HG02970 (cell line): Measurements from ENCODE around the gene ACAN.

Source experiments
- ATAC-seq: cut with Tn5 transposase; IDR thresholded peaks from one replicate; pipeline ENCODE4 v1.9.1; 2021; ENCODE audit warnings: mild to moderate bottlenecking, moderate library complexity, moderate number of reproducible peaks; ENCODE audit not compliant: unreplicated experiment, low FRiP score

ACAN gene

DNA sequence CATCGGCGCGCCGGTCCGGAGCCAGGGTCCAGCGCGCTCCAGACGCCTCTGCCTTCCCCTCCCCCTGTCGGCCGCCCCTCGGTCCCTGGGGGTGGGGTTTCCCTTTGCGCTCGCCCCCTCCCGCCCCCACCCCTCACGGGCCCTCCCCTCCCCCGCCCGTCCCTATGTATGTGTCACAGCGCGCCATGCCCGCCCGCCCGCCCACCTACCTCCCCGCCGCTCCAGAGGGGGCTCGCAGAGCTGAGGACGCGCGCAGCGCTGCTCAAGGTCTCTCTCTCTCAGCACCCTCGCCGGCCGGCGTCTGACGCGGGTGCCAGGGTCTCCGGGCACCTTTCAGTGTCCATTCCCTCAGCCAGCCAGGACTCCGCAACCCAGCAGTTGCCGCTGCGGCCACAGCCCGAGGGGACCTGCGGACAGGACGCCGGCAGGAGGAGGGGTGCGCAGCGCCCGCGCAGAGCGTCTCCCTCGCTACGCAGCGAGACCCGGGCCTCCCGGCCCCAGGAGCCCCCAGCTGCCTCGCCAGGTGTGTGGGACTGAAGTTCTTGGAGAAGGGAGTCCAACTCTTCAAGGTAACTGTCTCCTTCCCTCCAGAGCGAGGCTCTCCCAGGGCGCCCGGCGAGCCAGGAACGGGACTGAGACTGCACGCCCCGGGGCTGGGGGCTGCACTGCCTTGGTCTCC lies at the start of gene ACAN:
ACAN (plus strand) TSS at position 196 of the 679 bp plus-strand sequence. CDS start 32,771 bp downstream, outside the sequence.
- no peak for ATAC-seq

DNA sequence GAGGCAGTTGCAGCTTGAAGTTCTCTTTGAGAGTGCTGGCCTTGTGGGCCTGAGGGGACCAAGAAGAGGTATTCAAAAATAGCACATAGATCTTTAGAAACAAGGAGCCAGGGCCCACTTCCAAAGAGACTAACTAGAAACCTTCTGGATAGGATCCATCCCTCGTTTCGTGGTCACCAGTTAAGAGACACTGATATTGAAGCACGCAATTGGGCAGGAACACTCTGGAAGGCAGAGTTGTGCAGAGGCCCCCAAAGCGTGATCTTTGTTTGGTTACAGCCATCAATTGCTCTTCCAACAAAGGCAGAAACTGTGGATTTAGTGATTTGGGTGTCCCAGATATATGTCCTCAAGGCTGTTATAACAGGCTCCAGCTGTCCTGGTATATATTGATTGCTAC lies 46.7 kb upstream of the ACAN start:
- ATAC-seq = no peak

DNA sequence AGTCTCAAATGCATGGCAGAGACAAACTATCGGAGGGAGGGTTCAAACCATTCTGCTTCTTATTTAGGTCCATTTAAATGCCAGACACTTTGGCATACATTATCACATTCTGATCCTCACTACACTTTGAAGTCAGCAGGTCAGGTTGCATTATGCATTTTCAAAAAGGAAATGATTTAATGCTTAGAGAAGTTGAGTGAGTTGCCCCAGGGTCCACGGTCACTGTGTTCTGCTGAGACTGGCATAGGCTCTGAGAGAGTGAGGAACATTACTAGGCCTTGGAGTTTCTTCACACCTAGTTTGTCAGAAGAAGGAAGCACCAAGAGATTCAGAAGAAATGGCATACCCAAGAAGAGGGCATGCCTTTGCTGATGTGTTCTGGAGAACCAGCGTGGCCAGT lies 46.3 kb upstream of the ACAN start:
- ATAC-seq = no peak

DNA sequence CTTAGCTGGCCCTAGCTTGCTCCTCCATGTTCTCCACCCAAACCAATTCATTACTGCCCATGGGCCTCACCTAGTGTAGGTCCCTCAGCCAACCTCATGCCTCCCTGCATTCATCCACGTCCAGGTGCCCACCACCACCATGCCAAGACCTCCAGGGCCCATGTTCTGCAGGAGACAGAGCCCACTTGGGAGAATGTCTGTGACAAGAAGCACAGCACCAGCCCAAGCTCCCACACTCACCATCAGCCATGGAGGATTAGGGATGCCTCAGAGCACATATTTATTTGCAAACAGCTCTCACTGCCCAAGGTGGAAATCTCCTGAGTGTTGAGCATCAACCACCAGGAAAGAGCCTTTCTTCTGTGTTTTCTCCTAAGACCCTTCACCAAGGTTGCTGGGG lies 43.4 kb upstream of the ACAN start:
- no peak for ATAC-seq

DNA sequence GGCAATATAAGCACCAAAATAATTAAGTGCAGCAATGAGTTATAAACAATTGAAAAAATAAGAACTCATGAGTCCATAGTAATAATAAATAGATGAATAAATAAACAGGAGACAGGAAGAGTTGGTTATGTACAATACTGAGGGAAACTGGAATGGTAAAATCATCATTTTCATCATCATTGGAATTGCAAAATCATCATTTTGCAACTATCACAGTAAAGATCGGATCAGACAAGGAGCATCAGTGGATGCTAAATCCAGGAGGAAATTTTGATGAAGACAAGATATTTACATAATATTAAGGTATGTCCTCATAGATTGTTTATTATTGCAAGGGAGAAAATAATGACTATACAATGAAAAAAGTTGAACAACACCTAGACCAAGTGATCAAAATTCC lies 38.8 kb upstream of the ACAN start:
- no peak for ATAC-seq

DNA sequence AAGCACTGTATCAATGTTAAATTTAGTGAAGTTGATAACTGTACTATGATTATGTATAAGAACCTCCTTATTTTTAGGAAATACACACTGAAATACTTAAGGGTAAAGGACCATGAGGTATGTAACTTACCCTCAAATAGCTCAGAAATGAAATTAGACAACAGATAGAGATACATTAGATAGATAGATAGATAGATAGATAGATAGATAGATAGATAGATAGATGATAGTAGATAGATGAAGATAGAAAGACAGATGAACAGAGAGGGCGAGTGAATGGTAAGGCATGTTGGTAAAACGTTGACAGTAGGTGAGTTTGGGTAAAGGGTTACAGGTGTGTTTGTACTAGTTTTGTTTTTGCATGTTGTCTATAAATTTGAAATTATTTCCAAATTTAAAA lies 38.0 kb upstream of the ACAN start:
- no peak for ATAC-seq

DNA sequence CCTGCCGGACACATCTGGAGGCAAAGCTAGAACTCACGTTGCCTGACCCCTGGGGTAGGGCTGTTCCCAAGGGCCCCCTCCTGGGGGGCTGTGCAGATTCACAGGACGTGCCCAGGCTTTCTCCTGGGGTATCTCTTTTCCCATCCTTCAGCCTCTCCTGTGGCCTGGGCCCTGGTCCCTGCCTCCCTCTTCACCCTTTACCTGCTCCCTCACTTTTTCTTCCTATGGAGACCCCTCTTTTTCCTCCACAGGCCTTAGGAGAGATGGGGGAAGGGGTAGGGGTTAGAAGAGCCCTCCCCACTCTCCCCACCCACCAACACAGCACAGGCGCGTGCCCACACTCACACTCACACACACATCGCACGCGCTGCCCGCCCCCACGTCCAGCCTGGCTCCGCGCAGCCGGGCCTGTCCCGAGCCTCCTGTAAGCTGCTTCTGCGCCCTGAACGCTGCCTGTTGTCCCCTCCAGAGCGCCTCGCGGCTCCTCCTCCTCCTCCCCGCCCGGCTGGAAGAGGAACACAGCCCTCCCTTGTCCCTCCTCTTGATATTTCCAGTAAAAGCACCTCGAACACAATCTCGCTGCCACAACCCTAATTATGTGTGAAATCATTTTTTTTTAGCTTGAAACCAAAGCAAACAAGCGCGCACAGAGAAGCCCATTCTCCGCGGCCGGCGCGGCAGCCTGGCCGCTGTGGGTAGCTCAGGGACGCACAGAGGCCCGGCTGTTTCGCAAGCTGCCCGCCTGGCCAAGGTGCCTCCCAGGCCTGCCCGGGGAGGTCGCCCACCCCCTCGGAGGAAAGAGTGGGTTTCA lies 33.9 kb upstream of the ACAN start:
- no peak for ATAC-seq

DNA sequence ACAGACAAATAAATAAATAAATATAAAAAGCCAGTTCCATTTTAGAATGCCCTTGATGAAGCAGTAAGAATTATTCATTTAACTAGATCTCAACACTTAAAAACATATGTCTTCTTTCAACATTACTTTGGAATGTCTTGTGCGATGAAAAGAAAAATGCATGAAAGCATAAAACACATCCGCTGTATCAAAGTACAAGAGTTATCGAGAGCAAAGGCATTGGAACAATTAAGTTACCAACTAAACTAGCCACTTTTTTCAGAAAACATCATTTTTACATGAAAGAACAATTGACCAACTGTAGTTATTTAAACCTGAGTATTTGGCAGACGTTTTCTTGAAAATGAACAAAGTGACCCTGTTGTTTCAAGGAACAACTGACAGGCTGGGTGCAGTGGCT lies 27.5 kb upstream of the ACAN start:
- no peak for ATAC-seq

DNA sequence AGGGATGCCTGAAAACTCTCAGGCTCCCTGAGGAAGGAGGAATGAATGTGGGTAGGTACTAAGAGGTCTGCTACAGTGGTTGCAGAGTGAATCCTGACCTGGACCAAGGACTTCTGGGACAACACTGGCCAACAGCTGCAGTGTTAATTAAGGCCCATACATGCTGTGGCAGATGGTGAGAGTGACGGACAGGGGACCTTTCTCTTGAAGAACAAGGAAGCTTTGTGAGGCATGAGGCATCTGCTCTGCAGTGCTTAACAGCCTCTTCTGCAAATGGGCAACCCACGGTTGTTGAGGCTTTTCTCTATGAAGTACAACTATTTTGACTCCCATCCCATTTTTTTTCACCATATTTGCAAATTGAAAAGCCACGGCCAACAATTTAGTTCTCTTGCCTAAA lies 26.6 kb upstream of the ACAN start:
- no peak for ATAC-seq

DNA sequence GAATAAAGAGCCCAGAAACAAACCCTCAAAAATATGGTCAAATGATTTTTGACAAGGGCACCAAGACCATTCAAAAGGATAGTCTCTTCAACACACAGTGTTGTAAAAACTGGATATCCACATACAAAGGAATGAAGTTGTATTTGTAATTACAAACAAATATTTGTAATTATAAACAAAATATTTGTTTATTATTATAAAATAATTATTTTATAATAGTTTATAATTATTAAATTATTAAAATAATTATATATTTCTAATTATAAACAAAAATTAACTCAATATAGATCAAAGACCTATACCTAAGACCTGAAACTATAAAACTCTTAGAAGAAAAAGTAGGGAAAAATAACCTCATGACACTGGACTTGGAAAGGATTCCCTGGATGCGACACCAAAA lies 23.3 kb upstream of the ACAN start:
- no peak for ATAC-seq

DNA sequence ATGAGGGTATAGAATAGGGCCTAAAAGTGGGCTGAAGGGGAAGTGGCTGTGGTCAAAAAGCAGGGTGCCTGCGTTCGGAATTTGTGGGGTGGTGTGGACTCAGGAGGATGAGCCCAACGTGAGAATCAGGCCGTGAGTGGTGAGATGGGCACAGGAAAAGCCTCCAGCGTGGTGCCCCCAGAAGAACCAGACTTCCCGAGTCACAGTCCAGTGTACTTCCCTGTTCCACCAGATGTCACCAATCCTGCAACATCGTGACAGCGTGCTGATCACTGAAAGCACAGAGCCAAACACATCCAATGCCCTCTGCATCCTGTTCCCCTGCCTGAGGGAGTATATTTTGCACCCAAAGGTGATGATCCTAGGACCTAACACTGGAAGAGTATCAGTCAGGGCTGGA lies 20.8 kb upstream of the ACAN start:
- no peak for ATAC-seq

DNA sequence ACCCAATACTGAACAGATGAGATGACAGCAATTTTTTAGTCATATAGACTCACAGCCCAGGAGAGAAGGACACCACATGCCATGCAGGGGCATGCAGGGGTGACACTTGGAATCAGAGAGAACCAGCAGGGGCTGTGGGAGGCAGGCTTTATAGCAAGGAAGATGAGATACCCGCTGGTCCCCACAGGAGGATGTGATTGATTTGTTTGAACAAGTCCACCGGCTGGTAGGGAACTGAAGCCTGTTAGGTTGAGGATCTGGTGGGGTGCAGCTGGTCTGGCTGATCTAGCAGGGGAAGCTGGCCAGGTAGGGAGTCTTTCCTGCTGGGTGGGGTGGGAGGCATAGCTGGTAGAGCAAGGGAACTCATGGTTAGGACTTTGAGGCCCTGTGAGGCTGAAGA lies 18.0 kb upstream of the ACAN start:
- no peak for ATAC-seq

DNA sequence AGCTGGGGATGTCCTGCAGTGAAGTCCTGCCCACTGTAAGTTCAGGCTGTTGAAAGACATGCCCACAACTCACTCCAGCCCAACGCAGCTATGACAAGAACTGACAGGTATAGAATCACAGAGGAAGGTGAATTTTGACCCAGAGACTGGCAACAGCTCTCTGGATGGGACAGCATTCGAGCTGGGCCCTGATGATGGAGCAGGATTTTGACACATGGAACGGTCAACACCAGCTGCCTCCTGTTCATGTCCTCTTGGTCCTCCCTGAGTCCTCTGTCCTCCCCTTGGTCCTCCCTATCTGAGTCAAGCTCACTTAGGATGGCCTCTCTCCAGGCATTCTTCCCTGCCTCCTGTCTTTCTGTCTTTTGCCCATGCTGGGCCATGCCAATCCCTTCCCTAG lies 15.2 kb upstream of the ACAN start:
- ATAC-seq = no peak

DNA sequence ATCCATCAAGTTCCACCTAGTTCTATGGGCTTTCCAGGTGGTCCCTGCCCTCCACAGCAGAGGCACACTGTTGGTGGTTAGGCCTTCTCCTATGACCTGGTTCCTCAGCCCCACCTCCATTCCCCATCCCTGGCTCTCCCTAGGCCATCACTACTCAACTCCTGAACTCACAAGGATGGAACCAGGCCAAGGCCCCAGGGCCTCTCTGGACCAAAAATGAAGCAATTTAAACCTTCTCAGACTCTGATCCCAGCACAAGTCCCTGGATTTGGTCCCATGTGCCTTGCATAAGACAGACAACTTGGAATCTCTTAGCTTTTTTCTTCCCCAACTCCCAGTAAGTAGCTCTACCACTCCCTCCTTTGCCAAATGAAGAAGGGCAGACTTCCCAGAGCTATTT lies 14.4 kb upstream of the ACAN start:
- no peak for ATAC-seq

DNA sequence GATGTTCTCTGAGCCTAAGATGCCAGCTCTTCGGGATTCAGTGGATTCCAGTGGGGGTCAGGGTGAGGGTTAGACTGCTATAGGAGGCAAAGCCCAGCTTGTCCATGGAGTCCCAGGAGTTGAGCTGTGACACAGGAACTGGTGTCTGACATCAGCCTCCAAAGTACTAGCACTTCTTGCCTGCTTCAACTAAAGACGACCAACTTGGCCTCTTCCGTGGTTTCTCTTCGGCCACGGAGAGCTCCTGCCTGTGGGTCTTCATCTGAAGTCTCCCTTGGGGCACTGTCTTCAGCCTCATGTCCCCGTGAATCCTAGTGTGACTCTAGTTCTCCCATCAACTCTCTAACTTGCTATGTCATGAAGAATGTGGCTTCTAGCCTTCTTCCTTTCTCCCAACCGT lies 12.8 kb upstream of the ACAN start:
- ATAC-seq = no peak

DNA sequence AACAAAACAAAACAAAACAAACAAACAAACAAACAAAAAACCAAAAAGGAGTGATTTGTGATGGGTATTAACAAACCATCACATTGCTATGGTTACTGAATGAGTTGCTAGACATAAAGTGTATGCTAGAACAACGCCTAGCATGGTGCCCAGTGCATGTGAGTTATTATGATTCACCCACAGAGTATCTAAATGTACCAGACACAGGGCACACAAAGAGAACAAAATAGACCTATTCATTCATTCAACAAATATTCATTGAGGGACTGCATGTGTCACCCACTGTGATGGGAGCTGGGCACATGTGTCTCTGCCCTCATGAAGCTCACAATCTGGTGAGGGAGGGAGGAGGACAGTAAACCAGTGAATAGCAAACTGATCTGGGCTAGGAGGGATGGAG lies 11.6 kb upstream of the ACAN start:
- no peak for ATAC-seq

DNA sequence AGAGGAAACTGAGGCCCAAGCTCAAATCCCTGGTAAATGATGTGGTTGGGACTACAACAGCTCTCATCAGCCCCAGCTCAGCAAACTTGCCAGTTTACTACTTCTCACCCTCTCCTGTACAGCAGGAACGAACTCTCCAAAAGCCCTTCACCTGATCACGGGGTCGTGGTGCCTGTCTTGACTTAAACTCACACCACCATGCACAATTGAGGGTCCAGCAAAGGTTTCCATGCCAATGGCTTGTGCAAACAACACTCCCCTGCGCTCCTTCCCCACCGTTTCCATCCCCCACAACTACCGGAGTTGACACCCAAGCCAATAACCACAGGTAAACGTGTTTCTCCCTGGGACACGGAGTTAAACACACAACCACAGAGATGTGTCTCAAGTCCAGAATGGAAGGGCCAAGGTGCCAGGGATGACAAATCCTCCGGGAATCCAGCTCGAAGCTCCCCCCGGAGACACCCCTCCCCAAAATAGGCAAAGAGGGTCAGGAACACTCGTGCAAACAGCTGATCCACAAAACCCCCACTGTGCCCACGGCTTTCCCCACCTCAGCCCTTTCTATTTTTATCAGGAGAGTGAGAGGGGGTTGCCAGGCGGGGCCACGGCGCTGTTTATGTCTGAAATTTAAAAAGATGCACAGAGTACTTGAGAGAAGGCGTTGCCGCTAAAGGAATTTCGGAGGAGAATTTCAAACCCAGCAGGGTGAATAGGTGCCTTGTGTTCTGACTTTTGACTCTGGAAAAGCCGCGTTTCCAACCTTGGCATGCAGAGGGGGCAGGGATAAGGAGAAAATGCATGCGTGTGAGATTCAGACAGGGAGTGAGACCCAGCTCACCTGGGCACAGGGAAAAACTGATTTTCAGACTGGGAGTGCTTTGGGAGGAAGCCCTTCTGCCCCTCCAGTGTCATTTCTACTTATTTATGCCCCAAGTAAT lies 10.6 kb upstream of the ACAN start:
- no peak for ATAC-seq

DNA sequence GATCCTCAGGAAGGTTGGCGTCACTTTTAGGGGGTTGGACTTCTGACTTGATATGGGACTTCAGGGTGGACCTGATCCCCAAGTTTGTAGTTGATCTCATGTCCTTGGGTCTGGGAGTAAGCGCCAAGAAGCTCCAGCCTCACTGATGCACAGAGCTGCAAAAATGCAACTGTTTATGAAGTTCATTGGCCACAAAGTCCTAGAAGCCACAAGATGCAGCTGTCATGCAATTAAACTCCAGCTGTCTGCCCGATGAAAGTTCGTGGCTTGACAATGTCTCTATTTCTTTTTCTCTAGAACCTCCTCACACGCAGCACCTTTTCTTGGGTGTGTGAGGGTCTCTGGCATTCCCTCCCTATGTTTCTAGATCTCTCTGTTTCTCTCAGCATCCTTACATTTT lies 9.2 kb upstream of the ACAN start:
- ATAC-seq = no peak

DNA sequence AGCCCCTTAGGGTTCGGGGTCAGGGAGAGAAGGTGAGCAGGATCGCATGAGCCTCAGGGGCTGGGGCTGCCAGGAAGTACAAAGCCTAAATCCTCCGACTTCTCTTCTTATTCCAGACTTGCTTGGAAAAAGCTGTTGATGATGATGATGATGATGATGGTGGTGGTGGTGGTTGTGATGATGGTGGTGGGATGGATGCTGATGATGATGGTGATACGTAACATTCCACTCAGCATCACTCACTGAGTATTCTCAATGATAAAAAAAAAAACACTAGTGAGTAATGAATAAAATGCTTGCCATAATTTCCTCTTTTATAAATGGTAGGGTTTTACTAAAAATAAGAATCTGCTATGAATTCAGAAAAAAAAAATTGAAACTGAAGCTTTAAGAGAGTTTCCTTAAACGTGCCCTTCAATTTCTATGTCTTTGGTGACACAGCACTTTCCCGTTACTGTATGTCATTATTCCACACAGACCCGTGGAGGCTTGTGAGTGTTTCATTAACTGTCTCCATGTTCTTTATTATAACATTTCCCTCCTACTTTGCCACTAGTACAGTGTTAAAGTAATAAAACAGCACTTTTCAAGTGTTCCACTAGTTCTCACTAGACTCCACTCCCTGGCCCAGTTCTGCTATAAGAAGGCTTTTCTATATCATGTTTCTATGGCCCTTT lies 5.4 kb upstream of the ACAN start:
- ATAC-seq = no peak

DNA sequence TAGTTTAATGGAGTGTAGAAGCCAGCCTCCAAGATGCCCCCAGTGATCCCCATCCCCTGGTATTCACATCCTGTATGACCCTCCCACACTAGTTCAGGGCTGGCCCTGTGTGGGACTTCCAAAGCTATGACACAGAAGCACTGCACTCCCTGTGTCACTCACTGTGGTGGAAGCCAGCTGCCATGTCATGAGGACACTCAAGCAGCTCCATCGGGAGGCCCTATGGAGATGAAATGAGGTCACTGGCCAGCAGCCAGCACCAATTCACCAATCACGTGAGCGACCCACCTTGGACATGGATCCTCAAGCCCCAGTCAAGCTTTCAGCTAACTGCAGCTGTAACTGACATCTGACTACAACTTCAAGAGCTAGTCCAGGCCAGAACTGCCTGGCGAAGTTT lies 3.9 kb upstream of the ACAN start:
- ATAC-seq = no peak

DNA sequence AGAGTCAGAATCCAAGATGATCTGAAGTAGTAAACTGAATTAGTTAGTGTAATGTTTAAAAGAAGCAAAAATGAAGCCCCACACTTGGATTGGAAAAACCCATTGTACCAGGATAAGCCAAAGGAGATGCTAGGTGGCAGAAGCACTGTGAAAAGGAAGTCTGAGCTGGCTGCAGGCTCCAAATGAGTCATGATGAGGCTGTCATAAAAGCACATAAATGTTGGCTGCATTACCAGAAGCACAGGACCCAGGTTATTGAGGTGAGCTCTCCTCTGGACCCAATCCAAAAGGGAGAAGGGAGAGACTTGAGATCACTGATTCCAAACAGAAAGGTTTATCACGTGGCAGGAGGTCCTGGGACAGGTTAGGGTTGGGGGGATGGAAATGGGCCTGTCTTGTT lies 3.2 kb upstream of the ACAN start:
- ATAC-seq = no peak
